ENCODE data around the gene SPRYD3.

Gene SPRYD3

DNA sequence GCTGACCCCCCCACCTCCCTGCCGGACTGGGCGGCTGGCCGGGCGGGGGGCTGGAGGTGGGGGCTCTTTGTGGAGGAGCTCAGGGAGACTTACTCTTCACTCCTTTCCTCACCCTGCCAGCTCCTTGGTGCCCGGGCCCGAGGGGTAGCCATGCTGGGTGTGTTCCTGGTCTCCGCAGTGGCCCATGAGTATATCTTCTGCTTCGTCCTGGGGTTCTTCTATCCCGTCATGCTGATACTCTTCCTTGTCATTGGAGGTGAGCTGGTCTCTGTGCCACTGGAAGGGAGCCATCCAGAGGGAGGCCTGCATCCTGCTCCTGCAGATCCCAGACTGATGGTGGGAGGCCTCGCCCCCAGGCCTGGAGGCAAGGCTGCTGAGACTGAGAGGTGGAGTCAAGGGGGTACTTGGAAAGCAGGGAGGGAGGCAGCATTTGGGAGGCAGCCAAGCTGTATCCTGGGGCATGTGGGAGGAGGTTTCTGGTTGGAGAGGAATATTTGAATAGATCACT lies 43.8 kb upstream of the SPRYD3 start:
- TF ChIP-seq FOXP2 (optimal IDR thresholded peaks at IDR 0.05; ENCODE audit: borderline replicate concordance, extremely low read depth, extremely low read length, insufficient read depth): no peak
- no peak for TF ChIP-seq SIN3A (IDR thresholded peaks at IDR 0.05; ENCODE audit: borderline replicate concordance, insufficient read depth, low read length)
- TF ChIP-seq, protein P1, sequence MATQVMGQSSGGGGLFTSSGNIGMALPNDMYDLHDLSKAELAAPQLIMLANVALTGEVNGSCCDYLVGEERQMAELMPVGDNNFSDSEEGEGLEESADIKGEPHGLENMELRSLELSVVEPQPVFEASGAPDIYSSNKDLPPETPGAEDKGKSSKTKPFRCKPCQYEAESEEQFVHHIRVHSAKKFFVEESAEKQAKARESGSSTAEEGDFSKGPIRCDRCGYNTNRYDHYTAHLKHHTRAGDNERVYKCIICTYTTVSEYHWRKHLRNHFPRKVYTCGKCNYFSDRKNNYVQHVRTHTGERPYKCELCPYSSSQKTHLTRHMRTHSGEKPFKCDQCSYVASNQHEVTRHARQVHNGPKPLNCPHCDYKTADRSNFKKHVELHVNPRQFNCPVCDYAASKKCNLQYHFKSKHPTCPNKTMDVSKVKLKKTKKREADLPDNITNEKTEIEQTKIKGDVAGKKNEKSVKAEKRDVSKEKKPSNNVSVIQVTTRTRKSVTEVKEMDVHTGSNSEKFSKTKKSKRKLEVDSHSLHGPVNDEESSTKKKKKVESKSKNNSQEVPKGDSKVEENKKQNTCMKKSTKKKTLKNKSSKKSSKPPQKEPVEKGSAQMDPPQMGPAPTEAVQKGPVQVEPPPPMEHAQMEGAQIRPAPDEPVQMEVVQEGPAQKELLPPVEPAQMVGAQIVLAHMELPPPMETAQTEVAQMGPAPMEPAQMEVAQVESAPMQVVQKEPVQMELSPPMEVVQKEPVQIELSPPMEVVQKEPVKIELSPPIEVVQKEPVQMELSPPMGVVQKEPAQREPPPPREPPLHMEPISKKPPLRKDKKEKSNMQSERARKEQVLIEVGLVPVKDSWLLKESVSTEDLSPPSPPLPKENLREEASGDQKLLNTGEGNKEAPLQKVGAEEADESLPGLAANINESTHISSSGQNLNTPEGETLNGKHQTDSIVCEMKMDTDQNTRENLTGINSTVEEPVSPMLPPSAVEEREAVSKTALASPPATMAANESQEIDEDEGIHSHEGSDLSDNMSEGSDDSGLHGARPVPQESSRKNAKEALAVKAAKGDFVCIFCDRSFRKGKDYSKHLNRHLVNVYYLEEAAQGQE (IDR thresholded peaks at IDR 0.05; ENCODE audit: insufficient read depth in 1 of 2, low read depth in 2 of 2, low read length in 2 of 2): no peak
- TF ChIP-seq POLR2AphosphoS5 (IDR thresholded peaks at IDR 0.05; ENCODE audit: low read depth, low read length): no peak
- no peak for TF ChIP-seq TAF1 (IDR thresholded peaks at IDR 0.05; ENCODE audit: borderline replicate concordance, insufficient read depth, low read length)

DNA sequence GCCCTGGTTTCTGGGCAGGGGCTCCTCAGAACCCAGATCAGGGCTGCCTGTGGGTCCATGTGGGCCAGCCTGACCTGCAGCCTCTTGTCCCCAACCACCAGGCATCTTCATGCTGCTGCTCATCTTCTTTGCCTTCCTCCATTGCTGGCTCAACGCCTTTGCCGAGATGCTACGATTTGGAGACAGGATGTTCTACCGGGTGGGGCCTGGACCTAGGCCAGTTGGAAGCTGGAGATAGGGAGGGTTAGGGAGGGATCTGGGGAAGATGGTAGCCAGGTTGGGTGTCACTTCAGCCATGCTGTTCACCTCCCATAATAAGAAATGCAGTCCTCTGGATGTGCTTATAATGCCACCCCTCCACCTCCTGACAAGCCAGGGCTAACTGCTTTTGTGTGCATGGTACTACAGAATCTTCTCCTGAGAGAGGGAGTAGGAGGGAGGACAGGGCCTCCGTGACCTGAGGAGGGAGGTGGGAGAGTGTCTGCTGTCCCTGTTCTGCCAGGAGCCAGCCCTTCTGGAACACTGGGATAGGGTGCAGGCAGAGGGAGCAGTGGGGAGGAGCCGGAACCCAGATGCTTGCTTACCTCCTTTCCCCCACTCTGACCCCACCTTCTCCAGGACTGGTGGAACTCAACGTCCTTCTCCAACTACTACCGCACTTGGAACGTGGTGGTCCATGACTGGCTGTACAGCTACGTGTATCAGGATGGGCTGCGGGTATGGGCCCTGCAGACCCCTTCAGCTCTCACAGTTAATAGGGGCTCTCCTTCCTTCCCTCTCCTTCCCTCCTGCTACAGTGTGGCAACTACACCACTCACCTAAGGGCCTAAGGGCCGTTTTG lies 41.7 kb upstream of the SPRYD3 start:
- TF ChIP-seq POLR2AphosphoS5 (IDR thresholded peaks at IDR 0.05; ENCODE audit: low read depth, low read length) (no peak), SIN3A (IDR thresholded peaks at IDR 0.05; ENCODE audit: borderline replicate concordance, insufficient read depth, low read length) (no peak), TAF1 (IDR thresholded peaks at IDR 0.05; ENCODE audit: borderline replicate concordance, insufficient read depth, low read length) (no peak), FOXP2 (optimal IDR thresholded peaks at IDR 0.05; ENCODE audit: borderline replicate concordance, extremely low read depth, extremely low read length, insufficient read depth) (no peak)
- TF ChIP-seq, protein P1 (IDR thresholded peaks at IDR 0.05; ENCODE audit: insufficient read depth in 1 of 2, low read depth in 2 of 2, low read length in 2 of 2): no peak

DNA sequence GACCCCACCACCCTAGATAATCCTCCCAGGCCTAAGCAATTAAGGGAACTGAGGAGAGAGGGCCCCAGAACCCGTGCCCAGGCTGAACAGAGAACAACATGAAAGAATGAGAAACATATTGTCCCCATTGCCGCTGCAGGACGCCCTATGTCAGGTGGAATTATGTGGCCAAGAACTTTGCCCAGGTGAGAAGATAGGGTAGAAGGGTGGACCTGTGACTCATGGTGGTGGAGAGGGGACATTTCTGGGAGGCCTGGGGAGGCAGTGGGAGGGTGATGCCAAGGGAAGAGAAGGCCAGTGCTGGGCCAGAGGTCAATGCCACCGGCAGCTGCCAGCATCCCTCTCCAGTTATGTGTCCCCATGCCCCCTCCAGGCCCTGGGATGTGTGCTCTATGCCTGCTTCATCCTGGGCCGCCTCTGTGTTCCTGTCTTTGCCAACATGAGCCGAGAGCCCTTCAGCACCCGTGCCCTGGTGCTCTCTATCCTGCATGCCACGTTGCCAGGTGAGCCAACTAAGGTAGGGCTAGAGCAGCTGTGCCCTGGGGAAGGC lies 39.6 kb upstream of the SPRYD3 start:
- TF ChIP-seq, protein P1 (IDR thresholded peaks at IDR 0.05; ENCODE audit: insufficient read depth in 1 of 2, low read depth in 2 of 2, low read length in 2 of 2): no peak

DNA sequence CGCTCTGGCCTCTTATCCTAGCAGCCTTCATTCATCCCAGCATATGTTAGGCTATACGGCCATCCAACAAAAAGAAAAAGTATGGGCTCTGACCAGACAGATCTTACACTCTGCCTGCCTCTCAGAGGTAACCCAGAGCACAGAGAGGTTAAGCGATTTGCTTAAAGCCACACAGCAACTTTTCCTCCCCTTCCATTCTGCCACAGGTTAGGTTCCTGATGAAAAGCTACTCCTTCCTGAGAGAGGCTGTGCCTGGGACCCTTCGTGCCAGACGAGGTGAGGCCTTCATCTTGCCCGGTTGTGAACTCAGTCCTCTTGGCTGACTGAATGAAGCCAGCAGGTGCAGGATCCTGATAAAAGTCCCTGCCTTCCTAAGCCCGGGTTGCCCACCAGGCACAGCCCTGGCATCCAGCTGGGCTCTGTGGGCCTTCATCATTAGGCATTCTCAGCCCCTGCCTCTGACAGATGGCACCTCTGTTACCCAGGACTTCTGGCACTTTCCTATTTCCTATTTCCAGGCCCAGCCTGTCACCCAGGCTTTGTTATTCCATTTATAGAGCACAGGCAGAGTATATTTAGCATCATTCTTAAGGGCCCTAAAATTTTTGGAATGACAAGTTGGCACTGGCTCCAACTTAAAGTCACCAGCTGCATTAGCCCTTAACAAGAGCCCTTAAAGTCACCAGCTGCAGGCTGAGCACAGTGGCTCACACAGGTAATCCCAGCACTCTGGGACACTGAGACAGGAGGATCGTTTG lies 36.9 kb upstream of the SPRYD3 start:
- TF ChIP-seq, protein P1 (IDR thresholded peaks at IDR 0.05; ENCODE audit: insufficient read depth in 1 of 2, low read depth in 2 of 2, low read length in 2 of 2): no peak
- TF ChIP-seq SIN3A (IDR thresholded peaks at IDR 0.05; ENCODE audit: borderline replicate concordance, insufficient read depth, low read length) (no peak), POLR2AphosphoS5 (IDR thresholded peaks at IDR 0.05; ENCODE audit: low read depth, low read length) (no peak), FOXP2 (optimal IDR thresholded peaks at IDR 0.05; ENCODE audit: borderline replicate concordance, extremely low read depth, extremely low read length, insufficient read depth) (no peak), TAF1 (IDR thresholded peaks at IDR 0.05; ENCODE audit: borderline replicate concordance, insufficient read depth, low read length) (no peak)
